SK-N-SH (cell line): Measurements from ENCODE around the gene EIF1AD. TPM values are rescaled to one million over a fixed set of nuclear protein-coding genes. Genes with fewer than 3 reads are reported as not detected.
A peak's percentile ranks its signal among the peaks of the same experiment; 100 is the strongest.

Source experiments
- CTCF ChIA-PET: fragments of 300-600, 350-600 bp; formaldehyde crosslinking; extraction: SDS; loops from one replicate; lab custom pipeline; 2021; lab: Yijun Ruan, JAX
- POLR2A ChIA-PET: fragments of 350-600 bp; sonication (Branson Sonifier 250); formaldehyde crosslinking; extraction: SDS; loops from one replicate; lab custom pipeline; 2020; ENCODE audit warnings: antibody characterized with exemption, inconsistent platforms; lab: Yijun Ruan, JAX
- DNase-seq: peaks from one replicate; pipeline ENCODE4 v3.0.0; 2012
- H2AFZ ChIP-seq: fragments of 200-600 bp; sonication (generic); 2 replicates; pipeline ENCODE4 v1.8.1; 2016; ENCODE audit warnings: antibody characterized with exemption, mild to moderate bottlenecking, low read depth
- H3F3A ChIP-seq: fragments of 200-600 bp; sonication (generic); replicated peaks from 2 replicates; pipeline ENCODE3; 2016; ENCODE audit warnings: antibody characterized with exemption, mild to moderate bottlenecking; ENCODE audit not compliant: insufficient read depth
- H3K27ac ChIP-seq, 2 experiments: fragments of 200-500 bp in 1 of 2; fragments of 200-600 bp in 1 of 2; sonication (Bioruptor generic) in 1 of 2; sonication (generic), shearing (Covaris generic) in 1 of 2; 2 replicates each; pipeline versions ENCODE4 v1.5.1 to v1.6.1; 2014 to 2016; ENCODE audit warnings: low read depth in 2 of 2, inconsistent platforms in 1 of 2, low read length in 1 of 2, mild to moderate bottlenecking in 1 of 2, mixed read lengths in 1 of 2
- H3K27me3 ChIP-seq: fragments of 200-600 bp; sonication (generic), shearing (Covaris generic); 2 replicates; pipeline ENCODE4 v1.6.1; 2016; ENCODE audit warnings: mixed run types; ENCODE audit not compliant: insufficient read depth
- H3K36me3 ChIP-seq, 2 experiments: fragments of 200-500 bp in 1 of 2; fragments of 200-600 bp in 1 of 2; sonication (Bioruptor generic) in 1 of 2; sonication (generic) in 1 of 2; replicated peaks in 1 of 2; 2 replicates each; pipeline versions ENCODE3 to v1.5.1; 2014 to 2016; ENCODE audit warnings: low read length in 1 of 2, mild to moderate bottlenecking in 1 of 2; ENCODE audit not compliant: insufficient read depth in 2 of 2, control insufficient read depth in 1 of 2
- H3K4me1 ChIP-seq, 2 experiments: fragments of 200-500 bp in 1 of 2; fragments of 200-600 bp in 1 of 2; sonication (Bioruptor generic) in 1 of 2; sonication (generic), shearing (Covaris generic) in 1 of 2; 2 replicates each; pipeline versions ENCODE4 v1.5.1 to v1.6.1; 2014 to 2016; ENCODE audit warnings: low read depth in 1 of 2, low read length in 1 of 2, mixed run types in 1 of 2; ENCODE audit not compliant: insufficient read depth in 2 of 2, control insufficient read depth in 1 of 2
- H3K4me2 ChIP-seq: fragments of 200-600 bp; sonication (generic), shearing (Covaris generic); 2 replicates; pipeline ENCODE4 v1.6.1; 2017; ENCODE audit warnings: mixed run types
- H3K4me3 ChIP-seq, 2 experiments: fragments of 200-500 bp in 1 of 2; fragments of 200-600 bp in 1 of 2; sonication (Bioruptor generic) in 1 of 2; sonication (generic), shearing (Covaris generic) in 1 of 2; 2 replicates each; pipeline versions ENCODE4 v1.5.1 to v1.8.1; 2014 to 2016; ENCODE audit warnings: low read depth in 2 of 2, inconsistent platforms in 1 of 2, low read length in 1 of 2, mild to moderate bottlenecking in 1 of 2, mixed read lengths in 1 of 2, moderate library complexity in 1 of 2
- H3K79me2 ChIP-seq: fragments of 200-600 bp; sonication (generic); 2 replicates; pipeline ENCODE4 v1.8.1; 2017; ENCODE audit warnings: mild to moderate bottlenecking; ENCODE audit not compliant: insufficient read depth
- H3K9ac ChIP-seq: fragments of 200-600 bp; sonication (generic); 2 replicates; pipeline ENCODE4 v1.6.1; 2017; ENCODE audit warnings: mixed run types
- H3K9me2 ChIP-seq: fragments of 200-600 bp; sonication (generic); 2 replicates; pipeline ENCODE4 v1.6.1; 2017; ENCODE audit warnings: mixed run types
- H3K9me3 ChIP-seq: fragments of 200-600 bp; sonication (generic); 2 replicates; pipeline ENCODE4 v1.6.1; 2017; ENCODE audit warnings: mixed run types, mild to moderate bottlenecking, moderate library complexity
- H4K20me1 ChIP-seq: fragments of 200-600 bp; sonication (generic); 2 replicates; pipeline ENCODE4 v1.6.1; 2017; ENCODE audit warnings: mild to moderate bottlenecking, mixed run types; ENCODE audit not compliant: insufficient read depth
- CHD2 ChIP-seq: fragments of 150-350 bp; IDR thresholded peaks from 2 replicates; pipeline ENCODE4 v1.6.1; 2018; ENCODE audit warnings: low read length; ENCODE audit not compliant: partially characterized antibody
- ELF1 ChIP-seq: IDR thresholded peaks from 2 replicates; pipeline ENCODE4 v1.4.0; 2012
- FOXJ3 ChIP-seq: sonication (generic); formaldehyde crosslinking; IDR thresholded peaks from 2 replicates; pipeline ENCODE4 v1.5.1; 2020; ENCODE audit warnings: mild to moderate bottlenecking, missing genetic modification reagents
- GABPA ChIP-seq: IDR thresholded peaks from 2 replicates; pipeline ENCODE4 v1.4.0; 2012; ENCODE audit warnings: low read depth, mild to moderate bottlenecking
- JUND ChIP-seq: IDR thresholded peaks from 2 replicates; pipeline ENCODE4 v1.4.0; 2012
- NRF1 ChIP-seq: IDR thresholded peaks from 2 replicates; pipeline ENCODE4 v1.6.1; 2012; ENCODE audit warnings: low read depth, mild to moderate bottlenecking, low read length
- POLR2AphosphoS5 ChIP-seq: IDR thresholded peaks from 2 replicates; pipeline ENCODE4 v1.6.1; 2012; ENCODE audit warnings: low read depth, low read length
- RAD21 ChIP-seq: IDR thresholded peaks from 2 replicates; pipeline ENCODE4 v1.6.1; 2012; ENCODE audit warnings: mild to moderate bottlenecking, low read length
- REST ChIP-seq: IDR thresholded peaks from 2 replicates; pipeline ENCODE4 v1.6.1; 2012; ENCODE audit warnings: mild to moderate bottlenecking, low read depth, low read length, moderate library complexity
- RFX5 ChIP-seq: IDR thresholded peaks from 2 replicates; pipeline ENCODE4 v1.6.1; 2012; ENCODE audit warnings: mild to moderate bottlenecking, improper control_type of control experiment, low read length
- RXRA ChIP-seq: IDR thresholded peaks from 2 replicates; pipeline ENCODE4 v1.4.0; 2012; ENCODE audit warnings: low read depth, mild to moderate bottlenecking, borderline replicate concordance
- SIN3A ChIP-seq: IDR thresholded peaks from 2 replicates; pipeline ENCODE4 v1.6.1; 2012; ENCODE audit warnings: low read depth, mild to moderate bottlenecking, low read length, moderate library complexity, borderline replicate concordance
- SMC3 ChIP-seq: IDR thresholded peaks from 2 replicates; pipeline ENCODE4 v1.6.1; 2012; ENCODE audit warnings: low read depth, low read length, improper control_type of control experiment
- TCF12 ChIP-seq: IDR thresholded peaks from 2 replicates; pipeline ENCODE4 v1.4.0; 2012
- USF2 ChIP-seq: fragments of 150-350 bp; IDR thresholded peaks from 2 replicates; pipeline ENCODE4 v1.6.1; 2017; ENCODE audit warnings: antibody characterized with exemption, low read length, low read depth, borderline replicate concordance
- YY1 ChIP-seq: IDR thresholded peaks from 2 replicates; pipeline ENCODE4 v1.4.0; 2012; ENCODE audit warnings: low read depth, mild to moderate bottlenecking
- WGBS: methylation state at CpG from one replicate; pipeline ENCODE4 v1.1.6; 2017; ENCODE audit warnings: low lambda C conversion rate; 5-methylcytosine and 5-hydroxymethylcytosine counted together
- polyA plus RNA-seq, 3 experiments: library from polyadenylated mRNA; depleted of rRNA; stranded (reverse); fragments of >200 nt; gene quantifications; 2 replicates each; pipeline ENCODE4 v1.2.3, GENCODE V29; 2012
- TF ChIP-seq, protein P1 (sequence below): fragments of 150-350 bp; IDR thresholded peaks from 2 replicates; pipeline ENCODE4 v1.6.1; 2016; ENCODE audit warnings: mild to moderate bottlenecking, low read depth, low read length
- TF ChIP-seq, protein P2 (sequence below): fragments of 200-600 bp; sonication (generic); IDR thresholded peaks from 2 replicates; pipeline ENCODE4 v1.6.1; 2017; ENCODE audit warnings: antibody characterized with exemption, mild to moderate bottlenecking, moderate library complexity

The EIF1AD gene
- polyA plus RNA-seq, 1 of the 3 experiments (the other 2 are of a cell fraction): 28.9 TPM

DNA sequence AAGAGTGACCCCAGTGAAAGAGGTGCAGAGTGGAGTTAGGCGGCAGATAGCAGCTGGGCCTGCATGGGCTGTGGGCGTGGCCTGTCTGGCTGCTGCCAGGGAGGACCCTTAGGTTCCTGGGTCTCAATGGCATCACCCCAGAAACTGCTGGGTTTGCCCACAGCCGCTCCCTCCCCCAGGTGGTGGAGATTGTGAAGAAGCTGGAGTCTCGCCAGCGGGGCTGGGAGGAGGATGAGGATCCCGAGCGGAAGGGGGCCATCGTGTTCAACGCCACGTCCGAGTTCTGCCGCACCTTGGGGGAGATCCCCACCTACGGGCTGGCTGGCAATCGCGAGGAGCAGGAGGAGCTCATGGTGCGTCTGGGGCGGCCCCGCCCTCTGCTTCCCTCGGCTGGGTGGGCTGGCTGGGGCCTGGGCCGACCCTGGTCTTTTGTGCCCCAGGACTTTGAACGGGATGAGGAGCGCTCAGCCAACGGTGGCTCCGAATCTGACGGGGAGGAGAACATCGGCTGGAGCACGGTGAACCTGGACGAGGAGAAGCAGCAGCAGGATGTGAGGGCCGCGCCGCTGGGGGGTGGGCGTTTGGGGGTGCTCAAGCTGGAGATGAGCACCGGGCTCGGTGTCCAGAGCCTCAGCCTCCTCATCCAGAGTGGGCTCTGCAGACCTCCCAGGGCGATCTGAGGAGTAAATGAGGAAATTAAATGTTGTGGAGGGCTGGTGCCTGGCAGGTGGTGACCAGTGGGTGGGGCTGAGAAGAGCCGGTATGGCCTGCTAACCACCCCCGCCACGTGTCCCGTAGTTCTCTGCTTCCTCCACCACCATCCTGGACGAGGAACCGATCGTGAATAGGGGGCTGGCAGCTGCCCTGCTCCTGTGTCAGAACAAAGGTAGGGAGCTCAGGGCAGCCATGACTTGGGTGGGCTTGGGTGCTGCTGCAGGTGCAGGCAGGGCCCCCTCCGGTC is 25.5 kb downstream of the EIF1AD start:
- H3K36me3 ChIP-seq: peaks cover 14 to 45% of the 10 kb centered on the region in 2 experiments
- CTCF ChIA-PET: interaction anchor here (0.7 to 1.6 kb wide), 5 partner anchors 87 to 232 kb away, joined by 3 to 5 read pairs (median 3); partner anchors contain the start of gene FIBP
- TF ChIP-seq CHD2: no peak
- no peak for TF ChIP-seq USF2
- no peak for TF ChIP-seq TCF12
- TF ChIP-seq ELF1: no peak
- no peak for TF ChIP-seq RFX5
- no peak for TF ChIP-seq REST
- no peak for TF ChIP-seq FOXJ3 (CRISPR knock-in tag)
- TF ChIP-seq RAD21: no peak
- no peak for TF ChIP-seq SMC3
- no peak for TF ChIP-seq JUND
- TF ChIP-seq, protein P1, sequence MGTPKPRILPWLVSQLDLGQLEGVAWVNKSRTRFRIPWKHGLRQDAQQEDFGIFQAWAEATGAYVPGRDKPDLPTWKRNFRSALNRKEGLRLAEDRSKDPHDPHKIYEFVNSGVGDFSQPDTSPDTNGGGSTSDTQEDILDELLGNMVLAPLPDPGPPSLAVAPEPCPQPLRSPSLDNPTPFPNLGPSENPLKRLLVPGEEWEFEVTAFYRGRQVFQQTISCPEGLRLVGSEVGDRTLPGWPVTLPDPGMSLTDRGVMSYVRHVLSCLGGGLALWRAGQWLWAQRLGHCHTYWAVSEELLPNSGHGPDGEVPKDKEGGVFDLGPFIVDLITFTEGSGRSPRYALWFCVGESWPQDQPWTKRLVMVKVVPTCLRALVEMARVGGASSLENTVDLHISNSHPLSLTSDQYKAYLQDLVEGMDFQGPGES: no peak
- no peak for TF ChIP-seq NRF1
- no peak for TF ChIP-seq YY1
- TF ChIP-seq SIN3A: no peak
- TF ChIP-seq POLR2AphosphoS5: no peak
- TF ChIP-seq GABPA: no peak
- TF ChIP-seq, protein P2, sequence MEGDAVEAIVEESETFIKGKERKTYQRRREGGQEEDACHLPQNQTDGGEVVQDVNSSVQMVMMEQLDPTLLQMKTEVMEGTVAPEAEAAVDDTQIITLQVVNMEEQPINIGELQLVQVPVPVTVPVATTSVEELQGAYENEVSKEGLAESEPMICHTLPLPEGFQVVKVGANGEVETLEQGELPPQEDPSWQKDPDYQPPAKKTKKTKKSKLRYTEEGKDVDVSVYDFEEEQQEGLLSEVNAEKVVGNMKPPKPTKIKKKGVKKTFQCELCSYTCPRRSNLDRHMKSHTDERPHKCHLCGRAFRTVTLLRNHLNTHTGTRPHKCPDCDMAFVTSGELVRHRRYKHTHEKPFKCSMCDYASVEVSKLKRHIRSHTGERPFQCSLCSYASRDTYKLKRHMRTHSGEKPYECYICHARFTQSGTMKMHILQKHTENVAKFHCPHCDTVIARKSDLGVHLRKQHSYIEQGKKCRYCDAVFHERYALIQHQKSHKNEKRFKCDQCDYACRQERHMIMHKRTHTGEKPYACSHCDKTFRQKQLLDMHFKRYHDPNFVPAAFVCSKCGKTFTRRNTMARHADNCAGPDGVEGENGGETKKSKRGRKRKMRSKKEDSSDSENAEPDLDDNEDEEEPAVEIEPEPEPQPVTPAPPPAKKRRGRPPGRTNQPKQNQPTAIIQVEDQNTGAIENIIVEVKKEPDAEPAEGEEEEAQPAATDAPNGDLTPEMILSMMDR: no peak
- no peak for TF ChIP-seq RXRA

More for the DNA sequence above, 25.5 kb downstream of the EIF1AD start:
- peak; percentile 17 for DNase-seq
- 93% methylated on average over 38 of the region's 43 CpGs for WGBS
- Histone ChIP-seq H3K27ac (no peak overlapping the region), H3K9me2 (no peaks in the 10 kb centered on the region), H3K4me3 (no peak overlapping the region), H4K20me1 (no peaks in the 10 kb centered on the region), H3K4me2 (no peak overlapping the region), H3K9me3 (no peaks in the 10 kb centered on the region), H3K4me1 (no peaks in the 10 kb centered on the region), H2AFZ (no peak overlapping the region), H3K27me3 (no peaks in the 10 kb centered on the region), H3F3A (peaks cover 17% of the 10 kb centered on the region), H3K79me2 (no peaks in the 10 kb centered on the region), H3K9ac (no peak overlapping the region)
- POLR2A ChIA-PET: no interaction called here
